Testis (tissue), 2 donors: ENCODE results near the gene SH2D3C.

ENCODE experiments used
- CTCF ChIP-seq, 3 experiments: fragments of 450-650 bp in 2 of 3; fragments of 200-600 bp in 1 of 3; sonication (generic) in 1 of 3; IDR thresholded peaks; one replicate each; pipeline ENCODE4 v1.5.1; 2016 to 2019; ENCODE audit warnings: antibody characterized with exemption in 3 of 3, mild to moderate bottlenecking in 2 of 3, moderate library complexity in 1 of 3
- POLR2A ChIP-seq: fragments of 450-650 bp; IDR thresholded peaks from one replicate; pipeline ENCODE4 v1.6.1; 2017; ENCODE audit warnings: antibody characterized with exemption, mild to moderate bottlenecking, moderate library complexity

DNA sequence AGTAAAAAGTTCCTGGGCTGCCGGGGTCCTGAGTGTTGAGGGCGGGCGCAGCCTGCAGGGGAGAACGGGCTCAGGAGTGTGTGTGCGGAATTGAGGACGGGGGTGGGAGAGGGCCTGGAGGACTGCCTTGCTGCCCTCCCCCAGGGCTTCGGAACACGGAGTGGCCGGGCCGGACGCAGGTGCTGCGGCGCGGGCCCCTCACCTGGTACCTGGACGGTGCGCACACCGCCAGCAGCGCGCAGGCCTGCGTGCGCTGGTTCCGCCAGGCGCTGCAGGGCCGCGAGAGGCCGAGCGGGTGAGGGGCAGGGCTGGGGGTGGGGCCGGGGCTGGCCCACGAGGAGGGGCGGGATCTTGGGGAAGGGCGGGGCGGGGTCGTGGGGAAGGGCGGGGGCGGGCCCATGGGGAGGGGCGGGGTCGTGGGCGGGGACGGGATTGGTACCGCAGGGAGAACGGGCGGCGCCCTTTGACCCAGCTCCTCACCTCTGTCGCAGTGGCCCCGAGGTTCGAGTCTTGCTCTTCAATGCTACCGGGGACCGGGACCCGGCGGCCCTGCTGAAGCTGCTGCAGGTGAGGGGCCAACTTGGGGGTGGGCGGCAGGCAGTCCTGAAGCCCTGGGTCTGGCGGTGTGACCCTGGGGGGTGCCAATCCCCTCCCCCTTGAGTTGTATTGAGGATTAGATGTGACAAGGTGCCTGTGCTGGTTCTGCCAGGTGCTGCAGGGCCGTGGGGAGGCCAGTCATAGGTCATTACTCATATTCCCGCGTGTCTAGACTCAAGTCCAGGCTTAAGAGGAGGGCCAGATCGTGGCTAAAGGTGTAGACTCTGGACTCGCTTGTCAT lies 31.3 kb upstream of the SH2D3C start:
- no peak for TF ChIP-seq CTCF (IDR thresholded peaks at IDR 0.05)
- no peak for TF ChIP-seq POLR2A
